HG02798 (cell line): Measurements from ENCODE around the gene CENPB.

Source experiments
- ATAC-seq: cut with Tn5 transposase; IDR thresholded peaks from one replicate; pipeline ENCODE4 v1.9.1; 2021; ENCODE audit warnings: mild to moderate bottlenecking; ENCODE audit not compliant: unreplicated experiment, poor library complexity

The CENPB gene

DNA sequence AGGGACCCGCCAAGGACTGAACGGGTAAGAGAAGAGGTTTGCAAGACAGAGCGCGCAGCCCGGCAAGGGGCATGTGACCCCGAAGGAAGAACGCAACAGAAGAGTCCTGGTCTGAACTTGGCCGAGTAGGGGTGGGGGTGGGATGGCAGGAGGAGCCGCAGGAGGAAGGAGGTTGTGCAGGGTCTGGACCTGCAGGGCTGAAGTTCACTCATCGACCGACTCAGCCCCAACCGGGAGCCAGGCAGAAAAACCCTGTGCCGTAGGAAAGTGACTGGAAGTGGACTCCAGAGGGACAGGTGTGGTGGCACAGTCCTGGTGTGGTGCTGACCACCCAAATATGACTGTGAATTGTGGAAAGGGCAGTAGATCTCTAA is 34.2 kb downstream of the CENPB start:
- ATAC-seq = no peak

DNA sequence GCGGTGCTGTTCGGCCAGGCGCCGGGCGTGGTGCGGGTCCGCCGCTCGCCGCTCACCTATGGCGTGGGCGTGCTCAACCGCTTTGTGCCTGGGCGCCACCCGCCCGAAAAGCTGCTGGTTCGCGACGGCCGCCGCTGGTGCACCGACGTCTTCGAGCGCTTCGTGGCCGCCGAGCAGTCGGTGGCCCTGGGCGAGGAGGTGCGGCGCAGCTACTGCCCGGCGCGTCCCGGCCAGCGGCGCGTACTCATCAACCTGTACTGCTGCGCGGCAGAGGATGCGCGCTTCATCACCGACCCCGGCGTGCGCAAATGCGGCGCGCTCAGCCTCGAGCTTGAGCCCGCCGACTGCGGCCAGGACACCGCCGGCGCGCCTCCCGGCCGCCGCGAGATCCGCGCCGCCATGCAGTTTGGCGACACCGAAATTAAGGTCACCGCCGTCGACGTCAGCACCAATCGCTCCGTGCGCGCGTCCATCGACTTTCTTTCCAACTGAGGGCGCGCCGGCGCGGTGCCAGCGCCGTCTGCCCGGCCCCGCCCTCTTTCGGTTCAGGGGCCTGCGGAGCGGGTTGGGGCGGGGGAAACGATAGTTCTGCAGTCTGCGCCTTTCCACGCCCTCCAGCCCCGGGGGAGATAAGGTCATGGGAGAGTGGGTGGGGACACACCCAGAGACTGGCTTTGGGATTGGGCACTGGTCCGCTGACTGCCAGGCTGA is 34.7 kb downstream of the CENPB start:
- ATAC-seq = no peak

DNA sequence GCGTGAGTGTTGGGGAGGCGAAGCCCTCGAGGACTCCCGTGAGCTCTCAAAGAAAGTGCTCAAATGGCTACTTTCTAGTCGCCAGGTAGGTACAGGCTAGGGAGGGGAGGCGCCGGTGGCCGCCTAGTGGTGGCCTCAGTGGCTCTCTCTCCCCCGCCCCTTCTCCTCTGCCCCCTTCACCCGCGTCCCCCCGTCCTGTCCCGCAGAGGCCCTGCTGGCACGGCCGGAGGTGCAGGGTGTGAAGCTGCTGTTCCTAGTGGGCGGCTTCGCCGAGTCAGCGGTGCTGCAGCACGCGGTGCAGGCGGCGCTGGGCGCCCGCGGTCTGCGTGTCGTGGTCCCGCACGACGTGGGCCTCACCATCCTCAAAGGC is 35.2 kb downstream of the CENPB start:
- no peak for ATAC-seq

DNA sequence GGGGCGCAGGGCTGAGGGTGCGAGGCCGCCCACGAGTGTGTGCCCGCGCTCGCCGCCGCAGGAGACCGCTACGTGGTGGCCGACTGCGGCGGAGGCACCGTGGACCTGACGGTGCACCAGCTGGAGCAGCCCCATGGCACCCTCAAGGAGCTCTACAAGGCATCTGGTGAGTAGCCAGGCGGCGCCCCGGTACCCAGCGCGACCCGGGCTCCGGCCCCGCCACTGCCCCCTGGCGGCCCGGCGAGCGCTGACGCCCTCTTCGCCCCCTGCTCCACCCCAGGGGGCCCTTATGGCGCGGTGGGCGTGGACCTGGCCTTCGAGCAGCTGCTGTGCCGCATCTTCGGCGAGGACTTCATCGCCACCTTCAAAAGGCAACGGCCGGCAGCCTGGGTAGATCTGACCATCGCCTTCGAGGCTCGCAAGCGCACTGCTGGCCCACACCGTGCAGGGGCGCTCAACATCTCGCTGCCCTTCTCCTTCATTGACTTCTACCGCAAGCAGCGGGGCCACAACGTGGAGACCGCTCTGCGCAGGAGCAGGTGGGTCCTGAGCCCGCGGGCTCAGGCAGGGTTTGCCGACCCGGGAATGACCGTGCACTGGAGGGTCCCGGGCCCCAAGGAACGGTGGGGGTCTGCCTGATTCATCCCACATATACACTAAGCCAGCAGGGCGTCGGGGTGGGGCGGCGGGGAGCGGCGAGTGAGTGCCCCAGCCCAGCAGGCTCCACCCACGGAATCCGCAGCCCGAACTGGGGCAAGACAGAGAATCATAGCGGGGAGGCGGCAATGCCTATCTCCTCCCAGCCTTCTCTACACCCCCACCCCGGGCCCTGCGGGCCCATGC is 36.6 kb downstream of the CENPB start:
- ATAC-seq = no peak

- ATAC-seq = no peak
These were observed 37.4 kb downstream of the CENPB start for GRCh38 chr20:3749087-3749688.

GRCh38 chr20:3748073-3748472 is 38.5 kb downstream of the CENPB start:
- no peak for ATAC-seq

DNA sequence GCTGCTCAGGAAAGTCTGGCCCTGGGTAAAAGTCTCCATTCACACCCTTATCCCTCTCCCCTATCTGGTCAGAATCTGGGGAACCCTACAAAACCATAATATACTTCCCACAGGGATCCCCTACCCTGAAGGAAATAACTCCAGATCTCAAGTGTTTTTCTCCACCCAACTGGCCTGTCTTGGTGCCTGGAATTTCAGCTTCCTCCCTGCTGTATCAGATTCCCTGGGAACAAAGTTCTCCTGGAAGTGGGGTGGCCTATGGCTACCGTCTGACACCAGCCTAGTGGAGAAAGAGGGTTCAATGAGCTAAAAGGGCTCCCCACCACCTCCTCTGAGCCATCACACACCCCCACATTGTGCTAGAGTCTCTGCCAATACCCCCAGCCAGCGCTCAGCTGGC is 39.1 kb downstream of the CENPB start:
- no peak for ATAC-seq

DNA sequence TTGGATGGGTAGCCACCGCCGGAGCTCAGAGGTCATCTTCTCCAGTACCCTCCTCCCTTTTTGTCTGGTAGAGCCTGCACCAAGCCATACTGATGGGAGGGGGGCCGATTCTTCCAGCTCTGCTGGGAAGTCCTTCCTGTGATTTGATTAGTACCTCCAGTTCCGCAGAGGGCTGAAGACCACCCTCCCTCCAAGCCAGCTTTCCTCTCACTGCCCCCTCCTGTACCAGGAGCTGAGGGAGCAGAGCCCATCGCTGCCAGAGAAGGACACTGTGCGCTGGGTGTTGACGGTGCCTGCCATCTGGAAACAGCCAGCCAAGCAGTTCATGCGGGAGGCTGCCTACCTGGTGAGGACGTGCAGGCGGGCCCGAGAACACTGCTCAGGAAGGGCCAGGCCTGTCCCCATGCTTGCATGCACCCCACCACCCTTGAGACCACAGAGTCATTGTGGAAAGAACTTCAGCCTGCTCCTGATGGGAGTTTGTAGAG is 40.8 kb downstream of the CENPB start:
- ATAC-seq = no peak

GRCh38 chr20:3744806-3745685 is 41.5 kb downstream of the CENPB start:
- ATAC-seq = no peak

GRCh38 chr20:3744037-3744436 is 42.5 kb downstream of the CENPB start:
- ATAC-seq = no peak

DNA sequence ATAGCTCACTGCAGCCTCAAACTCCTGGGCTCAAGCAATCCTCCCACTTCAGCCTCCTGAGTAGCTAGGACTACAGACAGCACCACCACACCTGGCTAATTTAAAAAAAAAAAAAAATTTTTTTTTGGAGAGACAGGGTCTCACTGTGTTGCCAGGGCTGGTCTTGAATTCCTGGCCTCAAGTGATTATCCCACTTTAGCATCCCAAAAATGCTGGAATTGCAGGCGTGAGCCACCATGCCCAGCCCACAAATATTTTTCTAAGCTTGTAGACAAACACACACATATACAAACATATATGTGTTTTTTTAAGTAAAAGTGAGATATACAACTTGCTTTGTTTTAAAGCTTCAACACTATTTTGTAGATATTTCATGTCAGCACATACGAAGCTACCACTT is 43.3 kb downstream of the CENPB start:
- no peak for ATAC-seq

DNA sequence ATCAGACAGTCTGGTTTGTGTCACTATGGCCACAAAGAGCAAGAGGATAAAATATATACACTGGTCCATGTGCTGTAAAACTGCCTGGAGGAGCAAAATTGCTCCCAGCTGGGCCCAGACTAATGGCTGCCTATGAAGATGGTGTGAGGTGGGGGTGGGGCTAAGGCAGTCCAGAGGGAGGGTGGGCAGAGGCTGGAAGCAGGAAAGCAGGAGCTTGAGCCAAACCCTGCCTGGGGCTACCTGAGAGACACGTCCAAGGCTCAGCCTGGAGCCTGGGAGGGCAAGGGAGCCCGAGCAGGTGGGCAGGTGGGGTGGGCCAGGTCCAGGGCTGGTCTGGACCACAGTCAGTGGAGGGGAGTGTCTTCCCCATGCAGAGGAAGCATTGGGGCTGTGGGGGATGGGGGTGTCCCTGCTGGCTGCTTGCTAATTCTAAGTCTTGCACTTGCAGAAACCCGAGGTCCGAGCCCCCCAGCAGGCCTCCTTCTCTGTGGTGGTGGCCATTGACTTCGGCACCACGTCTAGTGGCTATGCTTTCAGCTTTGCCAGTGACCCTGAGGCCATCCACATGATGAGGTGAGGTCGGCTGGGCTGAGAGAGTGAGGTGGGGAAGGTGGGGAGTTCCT is 44.6 kb downstream of the CENPB start:
- no peak for ATAC-seq

- ATAC-seq = no peak
These were observed 45.8 kb downstream of the CENPB start for GRCh38 chr20:3740615-3741301.

- no peak for ATAC-seq
These were observed 46.6 kb downstream of the CENPB start for GRCh38 chr20:3739926-3740451.

DNA sequence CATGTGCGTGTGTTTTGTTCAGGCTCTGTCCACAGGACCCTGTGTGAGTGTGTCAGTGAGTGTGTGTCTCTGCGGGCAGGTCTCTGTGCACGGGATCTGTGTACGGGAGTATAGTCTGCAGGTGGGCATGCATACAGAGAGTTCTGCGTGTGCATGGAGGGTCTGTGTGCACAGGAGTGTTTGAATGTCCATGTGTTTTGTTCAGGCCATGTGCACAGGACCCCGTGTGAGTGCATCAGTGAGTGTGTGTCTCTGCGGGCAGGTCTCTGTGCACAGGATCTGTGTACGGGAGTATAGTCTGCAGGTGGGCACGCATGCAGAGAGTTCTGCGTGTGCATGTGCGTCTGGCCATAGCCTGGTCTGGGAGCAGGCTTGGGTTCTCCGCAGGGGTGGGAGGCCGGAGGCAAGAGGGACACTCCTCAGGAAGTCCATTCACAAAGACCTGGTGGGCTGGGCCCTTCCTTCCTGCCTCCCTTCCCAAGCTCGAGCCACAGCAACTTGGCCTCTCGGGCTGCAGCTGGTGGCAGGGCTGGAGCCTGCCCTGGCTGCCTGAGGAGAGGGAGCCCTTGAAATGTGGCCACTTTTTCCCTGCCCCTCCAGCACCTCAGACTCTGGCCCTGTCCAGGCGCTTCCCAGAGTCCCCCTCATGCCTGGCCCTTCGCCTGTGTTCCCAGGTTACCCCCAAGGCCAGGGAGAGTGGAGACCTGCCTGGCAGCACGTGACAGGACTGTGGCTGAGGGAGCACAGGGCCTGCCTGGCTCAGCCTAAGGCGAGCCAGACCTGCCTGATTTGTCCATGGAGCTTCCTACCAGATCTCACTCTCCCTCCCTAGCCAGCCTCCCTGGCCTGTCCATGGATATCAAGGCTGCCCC is 47.2 kb downstream of the CENPB start:
- no peak for ATAC-seq

- no peak for ATAC-seq
These were observed 48.2 kb downstream of the CENPB start for GRCh38 chr20:3738111-3739053.

DNA sequence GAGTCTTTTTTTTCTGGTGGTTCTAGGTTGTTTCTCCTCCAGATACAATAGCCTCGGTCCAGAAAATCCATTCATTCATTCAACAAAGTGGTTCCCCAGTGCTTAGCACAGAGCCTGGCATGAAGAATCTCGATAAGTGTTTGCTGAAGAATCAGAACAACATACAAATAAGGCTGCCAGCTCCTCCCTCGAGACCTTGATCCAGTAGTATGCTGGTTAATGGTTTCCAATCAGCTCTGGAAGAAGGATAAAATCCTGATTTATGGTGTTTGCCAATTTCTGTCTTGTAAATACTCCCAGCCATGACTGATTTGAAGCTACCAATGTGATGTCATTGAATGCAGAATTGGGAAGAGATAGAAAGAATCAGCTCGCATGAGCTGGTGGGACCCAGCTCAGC is 50.8 kb downstream of the CENPB start:
- no peak for ATAC-seq
